Kidney (tissue), 14 donors: Measurements from ENCODE around the gene FBXL2. TPM values are rescaled to one million over a fixed set of nuclear protein-coding genes. Genes with fewer than 3 reads are reported as not detected.
"Not testable (repeated sequence)": the region's sequence is repeated elsewhere in the genome, so short reads cannot be mapped to it uniquely, and the experiment has no call there.

Experiments
- DNase-seq, 5 donors: peaks; one replicate each; pipeline ENCODE4 v3.0.0-alpha.2; 2013 to 2020
- FAIRE-seq: peaks from 2 replicates; lab custom pipeline; 2012; peaks lifted over from hg19 to GRCh38; lab: Jason Lieb, UNC
- H3K27ac ChIP-seq, 2 donors: one replicate each; pipeline ENCODE4 v1.7.0; 2013; ENCODE audit warnings: low read depth in 2 of 2, low read length in 2 of 2, inconsistent platforms in 1 of 2
- H3K27me3 ChIP-seq: one replicate; pipeline ENCODE4 v1.7.1; 2013; ENCODE audit warnings: low read length, inconsistent platforms; ENCODE audit not compliant: control insufficient read depth, insufficient read depth
- H3K36me3 ChIP-seq, 3 donors: one replicate each; pipeline versions ENCODE4 v1.7.0 to v1.7.1; 2013; ENCODE audit warnings: low read length in 3 of 3, control low read depth in 1 of 3, inconsistent platforms in 1 of 3; ENCODE audit not compliant: insufficient read depth in 3 of 3, control insufficient read depth in 2 of 3
- H3K4me1 ChIP-seq, 3 donors: one replicate each; pipeline versions ENCODE4 v1.7.0 to v1.7.1; 2013; ENCODE audit warnings: low read length in 3 of 3, inconsistent platforms in 1 of 3, low read depth in 1 of 3; ENCODE audit not compliant: control insufficient read depth in 2 of 3, insufficient read depth in 2 of 3
- H3K4me3 ChIP-seq, 3 donors: one replicate each; pipeline versions ENCODE4 v1.7.0 to v1.8.1; 2013; ENCODE audit warnings: low read length in 3 of 3, control low read depth in 1 of 3, inconsistent platforms in 1 of 3
- H3K9ac ChIP-seq, 3 donors: one replicate each; pipeline versions ENCODE4 v1.7.0 to v1.7.1; 2013; ENCODE audit warnings: low read length in 3 of 3, control low read depth in 1 of 3, inconsistent platforms in 1 of 3
- H3K9me3 ChIP-seq, 3 donors: one replicate each; pipeline versions ENCODE4 v1.7.0 to v1.7.1; 2013; ENCODE audit warnings: low read length in 3 of 3, control low read depth in 1 of 3, inconsistent platforms in 1 of 3; ENCODE audit not compliant: control insufficient read depth in 2 of 3, insufficient read depth in 1 of 3
- intact Hi-C: fragments of 100-400 bp; cut with DNase I; formaldehyde crosslinking; loops from one replicate; pipeline ENCODE4 v1.11.1; 2022
- polyA plus RNA-seq: library from polyadenylated mRNA; stranded (reverse); fragments of 350-450 nt; fragmentation: Illumina TruSeq; extraction: RNeasy Lipid Tissue Mini Kit (QIAGEN cat#74804); gene quantifications from one replicate; pipeline ENCODE4 v1.2.3, GENCODE V29; 2014; ENCODE audit warnings: low read depth, low replicate concordance; ENCODE audit not compliant: insufficient read depth
- total RNA-seq: library from RNA; stranded (reverse); fragmentation: NEBNext Ultra II Directional; extraction: Animal tissue kit (Norgen Biotek cat#: 25700); gene quantifications from one replicate; pipeline ENCODE4 v1.2.1, GENCODE V29; 2021
- TF ChIP-seq, protein P1 (sequence below): IDR thresholded peaks from 3 replicates; pipeline ENCODE4 v1.5.1; 2012; ENCODE audit warnings: mild to moderate bottlenecking, moderate library complexity, borderline replicate concordance; ENCODE audit not compliant: insufficient read depth; ENCODE audit errors: extremely low read depth
- donor health status: control.
- donor health status: control.
- donor health status: control.
- donor health status: control.
- donor health status: control.
- donor health status: DM: yes; HTN: yes; CAD: no.
- donor health status: Normal renal cell carcinoma (clear cell type).

The FBXL2 gene
- total and polyA plus RNA-seq, 2 donors from 2014 or later: 10.8 to 18.3 TPM

DNA sequence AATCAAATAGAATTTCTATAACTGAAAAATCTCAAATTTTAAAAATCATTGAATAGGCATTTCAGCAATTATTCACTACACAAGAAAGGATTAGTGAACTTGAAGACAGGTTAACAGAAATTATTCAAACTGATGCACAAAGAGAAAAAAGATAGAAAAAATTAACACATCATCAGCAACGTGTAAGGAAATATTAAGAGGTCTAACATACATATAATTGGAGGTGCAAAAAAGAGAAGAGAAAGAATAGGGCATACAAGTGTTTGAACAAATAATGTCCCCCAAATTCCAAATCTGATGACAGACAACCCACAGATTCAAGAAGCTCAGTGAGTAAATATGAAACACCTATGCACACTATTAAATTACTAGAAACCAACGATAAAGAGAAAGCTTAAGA lies 57.1 kb downstream of the FBXL2 start:
- intact Hi-C loops: no loop called here
- Histone ChIP-seq H3K9ac (no peak overlapping the region), H3K9me3 (peaks cover 0 to 4% (median 0%) of the 10 kb centered on the region in 3 donors), H3K4me1 (no peaks in the 10 kb centered on the region), H3K27ac (no peak overlapping the region), H3K27me3 (no peaks in the 10 kb centered on the region), H3K4me3 (no peak overlapping the region), H3K36me3 (no peaks in the 10 kb centered on the region)
- FAIRE-seq: no peak
- TF ChIP-seq, protein P1, sequence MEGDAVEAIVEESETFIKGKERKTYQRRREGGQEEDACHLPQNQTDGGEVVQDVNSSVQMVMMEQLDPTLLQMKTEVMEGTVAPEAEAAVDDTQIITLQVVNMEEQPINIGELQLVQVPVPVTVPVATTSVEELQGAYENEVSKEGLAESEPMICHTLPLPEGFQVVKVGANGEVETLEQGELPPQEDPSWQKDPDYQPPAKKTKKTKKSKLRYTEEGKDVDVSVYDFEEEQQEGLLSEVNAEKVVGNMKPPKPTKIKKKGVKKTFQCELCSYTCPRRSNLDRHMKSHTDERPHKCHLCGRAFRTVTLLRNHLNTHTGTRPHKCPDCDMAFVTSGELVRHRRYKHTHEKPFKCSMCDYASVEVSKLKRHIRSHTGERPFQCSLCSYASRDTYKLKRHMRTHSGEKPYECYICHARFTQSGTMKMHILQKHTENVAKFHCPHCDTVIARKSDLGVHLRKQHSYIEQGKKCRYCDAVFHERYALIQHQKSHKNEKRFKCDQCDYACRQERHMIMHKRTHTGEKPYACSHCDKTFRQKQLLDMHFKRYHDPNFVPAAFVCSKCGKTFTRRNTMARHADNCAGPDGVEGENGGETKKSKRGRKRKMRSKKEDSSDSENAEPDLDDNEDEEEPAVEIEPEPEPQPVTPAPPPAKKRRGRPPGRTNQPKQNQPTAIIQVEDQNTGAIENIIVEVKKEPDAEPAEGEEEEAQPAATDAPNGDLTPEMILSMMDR: no peak
- no peak for DNase-seq

DNA sequence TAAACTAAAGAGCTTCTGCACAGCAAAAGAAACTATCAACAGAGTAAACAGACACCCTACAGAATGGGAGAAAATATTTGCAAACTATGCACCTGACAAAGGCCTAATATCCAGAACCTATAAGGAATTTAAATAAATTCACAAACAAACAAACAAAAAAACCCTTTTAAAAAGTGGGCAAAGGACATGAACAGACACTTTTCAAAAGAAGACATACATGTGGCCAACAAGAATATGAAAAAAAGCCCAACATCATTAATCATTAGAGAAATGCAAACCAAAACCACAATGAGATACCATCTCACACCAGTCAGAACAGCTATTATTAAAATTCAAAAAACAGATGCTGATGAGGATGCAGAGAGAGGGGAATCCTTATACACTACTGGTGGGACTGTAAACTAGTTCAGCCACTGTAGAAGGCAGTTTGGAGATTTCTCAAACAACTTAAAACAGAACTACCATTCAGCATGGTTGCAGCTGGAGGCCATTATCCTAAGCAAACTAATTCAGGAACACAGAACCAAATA lies 61.8 kb downstream of the FBXL2 start:
- FAIRE-seq, DNase-seq, H3K27me3 ChIP-seq, intact Hi-C loops, H3K4me1 ChIP-seq, H3K36me3 ChIP-seq, H3K27ac ChIP-seq, H3K4me3 ChIP-seq, H3K9ac ChIP-seq, H3K9me3 ChIP-seq: not testable (repeated sequence)

DNA sequence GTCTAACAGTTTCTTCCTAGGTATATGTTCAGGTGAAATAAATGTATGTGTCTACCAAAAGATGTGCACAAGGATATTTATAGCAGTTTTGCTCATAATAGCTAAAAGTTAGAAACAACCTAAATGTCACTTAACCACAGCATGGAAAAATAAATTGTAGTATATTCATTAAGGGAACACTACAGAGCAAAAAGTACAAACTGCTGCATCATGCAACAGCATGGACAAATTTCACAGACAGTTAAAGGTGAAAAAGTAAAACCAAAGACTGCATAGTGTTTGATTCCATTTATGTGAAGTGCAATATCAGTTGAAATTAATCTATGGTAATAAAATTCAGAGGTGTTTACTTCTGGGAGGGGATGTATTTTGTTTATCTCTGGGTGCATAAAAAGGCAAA lies 62.5 kb downstream of the FBXL2 start:
- H3K4me1 ChIP-seq: no peaks in the 10 kb centered on the region
- FAIRE-seq (no peak), DNase-seq (no peak)
- TF ChIP-seq, protein P1: no peak
- no peak overlapping the region for H3K9ac ChIP-seq
- H3K36me3 ChIP-seq: no peaks in the 10 kb centered on the region
- no peak overlapping the region for H3K27ac ChIP-seq
- intact Hi-C loops: no loop called here
- H3K9me3 ChIP-seq: no peaks in the 10 kb centered on the region
- no peaks in the 10 kb centered on the region for H3K27me3 ChIP-seq
- H3K4me3 ChIP-seq: no peak overlapping the region

DNA sequence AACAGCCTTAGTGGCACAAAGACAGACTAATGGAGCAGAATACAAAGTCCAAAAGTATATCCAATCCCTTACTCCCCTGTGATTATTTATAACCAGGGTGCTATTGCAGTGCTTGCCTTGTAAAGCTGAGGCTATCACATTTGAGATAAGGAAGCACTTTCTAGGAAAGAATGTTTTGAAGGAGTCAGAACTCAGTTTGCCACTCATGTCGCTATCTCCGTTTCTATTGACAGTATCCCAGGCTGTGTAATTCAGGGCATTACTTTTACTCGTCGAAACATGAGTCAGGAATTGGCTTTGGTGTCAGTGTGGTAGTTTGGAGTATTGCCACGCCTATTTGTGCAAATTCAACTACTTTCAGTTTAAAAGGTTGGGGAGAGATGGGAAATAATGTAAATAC lies 78.4 kb downstream of the FBXL2 start:
- Histone ChIP-seq H3K9me3 (no peaks in the 10 kb centered on the region), H3K4me3 (no peak overlapping the region), H3K27me3 (no peaks in the 10 kb centered on the region), H3K27ac (no peak overlapping the region), H3K9ac (no peak overlapping the region), H3K4me1 (no peaks in the 10 kb centered on the region), H3K36me3 (no peaks in the 10 kb centered on the region)
- DNase-seq (no peak), FAIRE-seq (no peak)
- intact Hi-C loops: no loop called here
- TF ChIP-seq, protein P1: no peak
